OCI-LY3 (cell line): ENCODE measurements around the gene TMEM258.
A peak's percentile ranks its signal among the peaks of the same experiment; 100 is the strongest.

ENCODE experiments used
- H2AFZ ChIP-seq: fragments of 200-600, 300-600 bp; shearing (Covaris generic); 2 replicates; pipeline ENCODE4 v1.6.0; 2014; ENCODE audit warnings: antibody characterized with exemption, low read depth, low read length
- H3K27ac ChIP-seq: fragments of 200-600, 300-600 bp; sonication (generic); 2 replicates; pipeline ENCODE4 v1.5.1; 2014; ENCODE audit warnings: mild to moderate bottlenecking, low read length, moderate library complexity, mixed read lengths
- H3K27me3 ChIP-seq: fragments of 200-600, 300-600 bp; sonication (generic); 2 replicates; pipeline ENCODE4 v1.6.1; 2014; ENCODE audit warnings: low read depth, low read length, mixed read lengths
- H3K36me3 ChIP-seq: fragments of 200-600, 300-600 bp; sonication (generic); replicated peaks from 2 replicates; pipeline ENCODE3; 2014; ENCODE audit warnings: low read depth, low read length, mixed read lengths
- H3K4me1 ChIP-seq: fragments of 300-600, 200-600 bp; sonication (generic); 2 replicates; pipeline ENCODE4 v1.6.1; 2014; ENCODE audit warnings: low read length, mixed read lengths
- H3K4me2 ChIP-seq: fragments of 200-600, 300-600 bp; sonication (generic); 2 replicates; pipeline ENCODE4 v1.6.1; 2014; ENCODE audit warnings: low read length, mixed read lengths
- H3K4me3 ChIP-seq: fragments of 300-600, 200-600 bp; sonication (generic); 2 replicates; pipeline ENCODE4 v1.5.1; 2014; ENCODE audit warnings: antibody characterized with exemption, mild to moderate bottlenecking, low read length, moderate library complexity
- H3K79me2 ChIP-seq: fragments of 300-600, 200-600 bp; shearing (Covaris generic); 2 replicates; pipeline ENCODE4 v1.6.1; 2014; ENCODE audit warnings: mild to moderate bottlenecking, low read length, mixed read lengths
- H3K9ac ChIP-seq: fragments of 300-600, 200-600 bp; shearing (Covaris generic); 2 replicates; pipeline ENCODE4 v1.6.0; 2014; ENCODE audit warnings: mild to moderate bottlenecking, low read length, moderate library complexity
- H3K9me3 ChIP-seq: fragments of 200-600, 300-600 bp; shearing (Covaris generic); 2 replicates; pipeline ENCODE4 v1.6.1; 2014; ENCODE audit warnings: low read length, mixed read lengths; ENCODE audit not compliant: insufficient read depth
- H4K20me1 ChIP-seq: fragments of 200-600, 300-600 bp; sonication (generic); 2 replicates; pipeline ENCODE4 v1.6.1; 2016; ENCODE audit warnings: low read length, mixed read lengths; ENCODE audit not compliant: insufficient read depth
- CTCF ChIP-seq: fragments of 200-600, 300-600 bp; sonication (generic); IDR thresholded peaks from 2 replicates; pipeline ENCODE4 v1.5.1; 2014; ENCODE audit warnings: antibody characterized with exemption, low read length, low read depth
- EZH2phosphoT487 ChIP-seq: fragments of 200-600 bp; shearing (Covaris generic); IDR thresholded peaks from 2 replicates; pipeline ENCODE4 v1.6.1; 2018; ENCODE audit warnings: antibody characterized with exemption, mixed run types, low read depth

TMEM258 gene

GRCh38 chr11:61832207-61832606 lies 39.8 kb upstream of the TMEM258 start:
- Histone ChIP-seq H3K9ac (no peak overlapping the region), H3K27me3 (no peaks in the 10 kb centered on the region), H3K27ac (peak overlapping the region; percentile 96), H3K4me3 (no peak overlapping the region; the same call in 1 of the 2 replicates), H3K9me3 (no peaks in the 10 kb centered on the region), H3K79me2 (peaks cover 95% of the 10 kb centered on the region), H4K20me1 (peaks cover 30% of the 10 kb centered on the region), H2AFZ (no peak overlapping the region), H3K4me2 (peak overlapping the region; percentile 98), H3K4me1 (peaks cover 67% of the 10 kb centered on the region), H3K36me3 (peaks cover 58% of the 10 kb centered on the region)
- TF ChIP-seq EZH2phosphoT487 (no peak), CTCF (no peak)

GRCh38 chr11:61830237-61831105 lies 38.1 kb upstream of the TMEM258 start:
- peaks cover 46% of the 10 kb centered on the region for H3K36me3 ChIP-seq
- peak overlapping the region; percentile 96 for H3K27ac ChIP-seq
- no peak for TF ChIP-seq CTCF
- peak overlapping the region; percentile 98 for H3K4me2 ChIP-seq
- no peaks in the 10 kb centered on the region for H3K9me3 ChIP-seq
- H3K79me2 ChIP-seq: peaks cover 92% of the 10 kb centered on the region
- peak overlapping the region; percentile 95 for H3K9ac ChIP-seq
- no peaks in the 10 kb centered on the region for H3K27me3 ChIP-seq
- peaks cover 30% of the 10 kb centered on the region for H4K20me1 ChIP-seq
- peaks cover 74% of the 10 kb centered on the region for H3K4me1 ChIP-seq
- H3K4me3 ChIP-seq: peak overlapping the region; percentile 90
- no peak overlapping the region for H2AFZ ChIP-seq

GRCh38 chr11:61829806-61830205 lies 37.4 kb upstream of the TMEM258 start:
- Histone ChIP-seq H3K79me2 (peaks cover 85% of the 10 kb centered on the region), H2AFZ (no peak overlapping the region), H3K27ac (peak overlapping the region; percentile 96), H3K27me3 (no peaks in the 10 kb centered on the region), H3K36me3 (peaks cover 46% of the 10 kb centered on the region), H4K20me1 (peaks cover 30% of the 10 kb centered on the region), H3K9me3 (no peaks in the 10 kb centered on the region), H3K4me3 (peak overlapping the region; percentile 90), H3K4me1 (peaks cover 68% of the 10 kb centered on the region), H3K4me2 (peak overlapping the region; percentile 98), H3K9ac (peak overlapping the region; percentile 95)
- TF ChIP-seq CTCF (no peak), EZH2phosphoT487 (no peak)

- Histone ChIP-seq H2AFZ (no peak overlapping the region), H3K36me3 (peaks cover 43% of the 10 kb centered on the region), H3K9ac (peak overlapping the region; percentile 95), H3K4me1 (peaks cover 58% of the 10 kb centered on the region), H3K4me2 (peak overlapping the region; percentile 98), H3K4me3 (peak overlapping the region; percentile 90), H4K20me1 (peaks cover 30% of the 10 kb centered on the region), H3K79me2 (peaks cover 78% of the 10 kb centered on the region), H3K27me3 (no peaks in the 10 kb centered on the region), H3K9me3 (no peaks in the 10 kb centered on the region), H3K27ac (peak overlapping the region; percentile 96)
- TF ChIP-seq CTCF (peak; percentile 59), EZH2phosphoT487 (no peak)
Observed at GRCh38 chr11:61828629-61829407, 36.4 kb upstream of the TMEM258 start.
